ENCODE measurements around the gene SMYD3. TPM values are rescaled to one million over a fixed set of nuclear protein-coding genes. Genes with fewer than 3 reads are reported as not detected.

The SMYD3 gene
- total RNA-seq, 2 donors from 2014 or later, result 16.2 to 16.4 TPM

GRCh38 chr1:245788269-245788668 is 718.8 kb downstream of the SMYD3 start:
- Histone ChIP-seq H3K4me3 (no peak overlapping the region), H3K27me3 (no peaks in the 10 kb centered on the region), H3K9me3 (no peaks in the 10 kb centered on the region), H3K36me3 (no peaks in the 10 kb centered on the region), H3K27ac (no peak overlapping the region), H3K4me1 (no peaks in the 10 kb centered on the region), H3K9ac (ENCODE audit: low read depth in 2 of 2, low read length in 2 of 2) (no peak overlapping the region)
- DNase-seq, result no peak
- intact Hi-C loops (cut with DNase I), result no loop called here
- TF ChIP-seq CTCF (IDR thresholded peaks at IDR 0.05), result no peak

- Histone ChIP-seq H3K27me3 (no peaks in the 10 kb centered on the region), H3K9ac (ENCODE audit: low read depth in 2 of 2, low read length in 2 of 2) (no peak overlapping the region), H3K9me3 (no peaks in the 10 kb centered on the region), H3K27ac (no peak overlapping the region), H3K4me3 (no peak overlapping the region), H3K36me3 (no peaks in the 10 kb centered on the region), H3K4me1 (no peaks in the 10 kb centered on the region)
- intact Hi-C loops (cut with DNase I), result no loop called here
- no peak for TF ChIP-seq CTCF (IDR thresholded peaks at IDR 0.05)
- DNase-seq, result no peak
These were observed 720.1 kb downstream of the SMYD3 start for GRCh38 chr1:245786948-245787347.

- TF ChIP-seq CTCF (IDR thresholded peaks at IDR 0.05), result no peak
- intact Hi-C loops (cut with DNase I), result no loop called here
- no peak for DNase-seq
These were observed 727.0 kb downstream of the SMYD3 start for GRCh38 chr1:245779797-245780755.

GRCh38 chr1:245777752-245778151 is 729.3 kb downstream of the SMYD3 start:
- Histone ChIP-seq H3K9me3 (no peaks in the 10 kb centered on the region), H3K36me3 (no peaks in the 10 kb centered on the region), H3K4me1 (no peaks in the 10 kb centered on the region), H3K9ac (ENCODE audit: low read depth in 2 of 2, low read length in 2 of 2) (no peak overlapping the region), H3K4me3 (no peak overlapping the region), H3K27me3 (no peaks in the 10 kb centered on the region), H3K27ac (no peak overlapping the region)
- no peak for DNase-seq
- intact Hi-C loops (cut with DNase I), result no loop called here
- TF ChIP-seq CTCF (IDR thresholded peaks at IDR 0.05), result no peak

More at GRCh38 chr1:245779797-245780755, 727.0 kb downstream of the SMYD3 start:
- H3K27ac ChIP-seq, result no peak overlapping the region
- H3K9me3 ChIP-seq, result no peaks in the 10 kb centered on the region
- H3K36me3 ChIP-seq, result no peaks in the 10 kb centered on the region
- H3K9ac ChIP-seq (ENCODE audit: low read depth in 2 of 2, low read length in 2 of 2), result no peak overlapping the region
- no peaks in the 10 kb centered on the region for H3K4me1 ChIP-seq
- H3K4me3 ChIP-seq, result no peak overlapping the region
- no peaks in the 10 kb centered on the region for H3K27me3 ChIP-seq

- DNase-seq, result no peak
- no peak overlapping the region for H3K27ac ChIP-seq
- no peaks in the 10 kb centered on the region for H3K4me1 ChIP-seq
- intact Hi-C loops (cut with DNase I), result no loop called here
- H3K9me3 ChIP-seq, result no peaks in the 10 kb centered on the region
- no peak overlapping the region for H3K4me3 ChIP-seq
- H3K9ac ChIP-seq (ENCODE audit: low read depth in 2 of 2, low read length in 2 of 2), result no peak overlapping the region
- H3K27me3 ChIP-seq, result no peaks in the 10 kb centered on the region
- TF ChIP-seq CTCF (IDR thresholded peaks at IDR 0.05), result no peak
- no peaks in the 10 kb centered on the region for H3K36me3 ChIP-seq
These were observed 730.3 kb downstream of the SMYD3 start for GRCh38 chr1:245776694-245777332.
